CD4-positive, alpha-beta T cell (primary cell): ENCODE results near the gene KRT39. TPM values are rescaled to one million over a fixed set of nuclear protein-coding genes. Genes with fewer than 3 reads are reported as not detected.

ENCODE experiments used
- ATAC-seq: fragments of 200-7000 bp; cut with Tn5 transposase; one replicate; pipeline ENCODE4 v1.10.0; 2022; ENCODE audit warnings: mild to moderate bottlenecking; ENCODE audit not compliant: poor library complexity
- CTCF ChIA-PET: fragments of 350-600 bp; sonication (Branson Sonifier 250); formaldehyde crosslinking; loops from one replicate; lab custom pipeline; 2021; ENCODE audit warnings: antibody characterized with exemption, inconsistent platforms; lab: Charles Lee
- POLR2A ChIA-PET: fragments of 350-600 bp; sonication (Branson Sonifier 250); formaldehyde crosslinking; loops from one replicate; lab custom pipeline; 2021; ENCODE audit warnings: antibody characterized with exemption, inconsistent platforms; lab: Charles Lee
- DNase-seq, 14 experiments: peaks; one replicate each; pipeline ENCODE4 v3.0.0-alpha.2; 2013 to 2020; ENCODE audit warnings: mixed read lengths in 2 of 14
- H3K27ac ChIP-seq, 2 donors: one replicate each; pipeline versions ENCODE4 v1.5.1 to v1.7.0; 2013; ENCODE audit warnings: low read length in 2 of 2, low read depth in 1 of 2, mild to moderate bottlenecking in 1 of 2
- H3K27me3 ChIP-seq, 2 experiments: 1 replicate in 1 of 2; 2 replicates in 1 of 2; pipeline versions ENCODE4 v1.6.1 to v1.7.0; 2013; ENCODE audit warnings: low read length in 2 of 2, control low read depth in 1 of 2, mild to moderate bottlenecking in 1 of 2, moderate library complexity in 1 of 2; ENCODE audit not compliant: insufficient read depth in 2 of 2, control insufficient read depth in 1 of 2
- H3K36me3 ChIP-seq: one replicate; pipeline ENCODE4 v1.6.1; 2013; ENCODE audit warnings: low read length, control low read depth; ENCODE audit not compliant: insufficient read depth
- H3K4me1 ChIP-seq: one replicate; pipeline ENCODE4 v1.6.1; 2013; ENCODE audit warnings: low read length, control low read depth; ENCODE audit not compliant: insufficient read depth
- H3K4me3 ChIP-seq: one replicate; pipeline ENCODE4 v1.5.1; 2013; ENCODE audit warnings: mild to moderate bottlenecking, low read length, moderate library complexity
- H3K9me3 ChIP-seq, 2 experiments: 1 replicate in 1 of 2; 2 replicates in 1 of 2; pipeline versions ENCODE4 v1.6.1 to v1.7.0; 2013; ENCODE audit warnings: low read length in 2 of 2, mild to moderate bottlenecking in 2 of 2, control low read depth in 1 of 2, moderate library complexity in 1 of 2; ENCODE audit not compliant: control insufficient read depth in 1 of 2, insufficient read depth in 1 of 2
- H3K27ac Mint-ChIP-seq: one replicate; pipeline ENCODE4 v1.8.0; 2020; ENCODE audit warnings: mixed read lengths
- H3K27me3 Mint-ChIP-seq: one replicate; pipeline ENCODE4 v1.8.0; 2021; ENCODE audit warnings: mixed read lengths
- H3K36me3 Mint-ChIP-seq: one replicate; pipeline ENCODE4 v1.8.0; 2021; ENCODE audit warnings: low read depth, mixed read lengths
- H3K4me1 Mint-ChIP-seq: one replicate; pipeline ENCODE4 v1.8.0; 2021; ENCODE audit warnings: low read depth, mixed read lengths
- H3K4me3 Mint-ChIP-seq: one replicate; pipeline ENCODE4 v1.8.0; 2020; ENCODE audit warnings: mild to moderate bottlenecking, mixed read lengths
- H3K9me3 Mint-ChIP-seq: one replicate; pipeline ENCODE4 v1.8.0; 2020; ENCODE audit warnings: mixed read lengths
- CTCF ChIP-seq: fragments of 200-600 bp; IDR thresholded peaks from one replicate; pipeline ENCODE4 v1.8.0; 2022; ENCODE audit warnings: antibody characterized with exemption, mild to moderate bottlenecking
- intact Hi-C, 2 experiments: fragments of 100-400 bp; cut with DNase I in 1 of 2; cut with micrococcal nuclease in 1 of 2; formaldehyde crosslinking; loops; one replicate each; pipeline versions ENCODE4 v1.15.1 to v1.9.0; 2023 to 2025; cut with DNase I, micrococcal nuclease
- total RNA-seq, 174 experiments: library from RNA in 2 of 174; stranded (reverse) in 2 of 174; gene quantifications; one replicate each; pipeline ENCODE4 v1.2.3 and lab custom pipeline; 2021 to 2026

Gene KRT39
- total RNA-seq, 2 experiments from 2014 or later, result not detected

- ChIA-PET POLR2A (no interaction called here), CTCF (no interaction called here)
- Mint-ChIP-seq H3K27ac (no peak overlapping the region), H3K4me1 (no peaks in the 10 kb centered on the region), H3K4me3 (no peak overlapping the region), H3K36me3 (no peaks in the 10 kb centered on the region), H3K9me3 (no peaks in the 10 kb centered on the region), H3K27me3 (peaks cover 15% of the 10 kb centered on the region)
- intact Hi-C loops, result no loop called here
- no peak for DNase-seq
- no peak overlapping the region for H3K27ac ChIP-seq
- H3K4me3 ChIP-seq, result no peak overlapping the region
- H3K36me3 ChIP-seq, result no peaks in the 10 kb centered on the region
- no peaks in the 10 kb centered on the region for H3K4me1 ChIP-seq
- H3K27me3 ChIP-seq, result peaks cover under 1 to 17% of the 10 kb centered on the region in 2 experiments
- no peak for ATAC-seq
- no peak for TF ChIP-seq CTCF
- H3K9me3 ChIP-seq, result no peaks in the 10 kb centered on the region
These were observed 14.4 kb upstream of the KRT39 start for GRCh38 chr17:40981115-40981514.

GRCh38 chr17:40980596-40980995, 13.8 kb upstream of the KRT39 start:
- H3K4me3 Mint-ChIP-seq, result no peak overlapping the region
- H3K27me3 ChIP-seq, result peaks cover 3 to 19% of the 10 kb centered on the region in 2 experiments
- H3K9me3 ChIP-seq, result no peaks in the 10 kb centered on the region
- no peak overlapping the region for H3K27ac Mint-ChIP-seq
- ATAC-seq (no peak), DNase-seq (no peak)
- no peaks in the 10 kb centered on the region for H3K4me1 ChIP-seq
- no peaks in the 10 kb centered on the region for H3K4me1 Mint-ChIP-seq
- intact Hi-C loops, result no loop called here
- H3K36me3 Mint-ChIP-seq, result no peaks in the 10 kb centered on the region
- H3K36me3 ChIP-seq, result no peaks in the 10 kb centered on the region
- POLR2A ChIA-PET, result no interaction called here
- CTCF ChIA-PET, result no interaction called here
- H3K4me3 ChIP-seq, result no peak overlapping the region
- TF ChIP-seq CTCF, result no peak
- H3K9me3 Mint-ChIP-seq, result no peaks in the 10 kb centered on the region
- peaks cover 16% of the 10 kb centered on the region for H3K27me3 Mint-ChIP-seq
- no peak overlapping the region for H3K27ac ChIP-seq

GRCh38 chr17:40980117-40980516, 13.4 kb upstream of the KRT39 start:
- no peak for ATAC-seq
- H3K9me3 ChIP-seq, result no peaks in the 10 kb centered on the region
- Mint-ChIP-seq H3K4me3 (no peak overlapping the region), H3K9me3 (no peaks in the 10 kb centered on the region), H3K4me1 (no peaks in the 10 kb centered on the region), H3K36me3 (no peaks in the 10 kb centered on the region), H3K27me3 (peaks cover 21% of the 10 kb centered on the region), H3K27ac (no peak overlapping the region)
- ChIA-PET CTCF (no interaction called here), POLR2A (no interaction called here)
- no peaks in the 10 kb centered on the region for H3K36me3 ChIP-seq
- no peak for TF ChIP-seq CTCF
- H3K27me3 ChIP-seq, result peaks cover 3 to 19% of the 10 kb centered on the region in 2 experiments
- no peak overlapping the region for H3K27ac ChIP-seq
- H3K4me3 ChIP-seq, result no peak overlapping the region
- no peak for DNase-seq
- intact Hi-C loops, result no loop called here
- H3K4me1 ChIP-seq, result no peaks in the 10 kb centered on the region
